Measurements from ENCODE around the gene MAPKAP1. TPM values are rescaled to one million over a fixed set of nuclear protein-coding genes. Genes with fewer than 3 reads are reported as not detected.

The MAPKAP1 gene
- total and polyA plus RNA-seq, 2 experiments from 2014 or later, result 66.7 to 85.6 TPM

DNA sequence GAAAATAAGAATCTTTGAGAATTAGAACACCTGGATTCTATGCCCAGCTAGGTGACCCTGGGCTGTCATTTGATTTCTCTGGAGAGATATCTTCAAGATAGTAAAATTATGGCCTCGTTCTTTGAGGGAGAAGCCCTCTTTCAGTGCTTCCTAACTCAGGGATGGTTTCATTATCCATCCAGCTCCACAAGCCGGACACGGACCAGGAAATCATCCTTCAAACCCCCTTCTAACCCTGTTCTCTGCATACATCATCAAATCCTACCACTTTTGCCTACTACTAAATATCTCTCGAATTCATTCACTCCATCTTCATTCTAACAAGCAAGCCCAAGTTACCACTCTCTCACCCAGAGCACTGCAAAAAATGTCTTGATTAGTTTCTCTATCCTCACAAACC is 57.2 kb downstream of the MAPKAP1 start:
- no peak overlapping the region for H3K27ac ChIP-seq
- no peaks in the 10 kb centered on the region for H3K4me1 ChIP-seq (ENCODE audit: low read depth)

GRCh38 chr9:125649315-125649714 is 57.7 kb downstream of the MAPKAP1 start:
- no peaks in the 10 kb centered on the region for H3K27me3 ChIP-seq
- no peaks in the 10 kb centered on the region for H3K9me3 ChIP-seq (ENCODE audit: low read depth)
- peak in 1 of 2 donors; percentile 65 for DNase-seq (ENCODE audit: low read depth in 1 of 2, low spot score in 1 of 2)
- no peak overlapping the region for H3K4me3 ChIP-seq
- no peak overlapping the region for H3K27ac ChIP-seq
- no peaks in the 10 kb centered on the region for H3K36me3 ChIP-seq
- H3K4me1 ChIP-seq (ENCODE audit: low read depth), result no peaks in the 10 kb centered on the region
- TF ChIP-seq CTCF (IDR thresholded peaks at IDR 0.05; ENCODE audit: low read depth, low read length), result no peak

More for the DNA sequence above, 57.2 kb downstream of the MAPKAP1 start:
- H3K27me3 ChIP-seq, result no peaks in the 10 kb centered on the region
- TF ChIP-seq CTCF (IDR thresholded peaks at IDR 0.05; ENCODE audit: low read depth, low read length), result no peak
- H3K36me3 ChIP-seq, result no peaks in the 10 kb centered on the region
- no peak overlapping the region for H3K4me3 ChIP-seq
- H3K9me3 ChIP-seq (ENCODE audit: low read depth), result no peaks in the 10 kb centered on the region
- DNase-seq (ENCODE audit: low read depth in 1 of 2, low spot score in 1 of 2), result no peak

DNA sequence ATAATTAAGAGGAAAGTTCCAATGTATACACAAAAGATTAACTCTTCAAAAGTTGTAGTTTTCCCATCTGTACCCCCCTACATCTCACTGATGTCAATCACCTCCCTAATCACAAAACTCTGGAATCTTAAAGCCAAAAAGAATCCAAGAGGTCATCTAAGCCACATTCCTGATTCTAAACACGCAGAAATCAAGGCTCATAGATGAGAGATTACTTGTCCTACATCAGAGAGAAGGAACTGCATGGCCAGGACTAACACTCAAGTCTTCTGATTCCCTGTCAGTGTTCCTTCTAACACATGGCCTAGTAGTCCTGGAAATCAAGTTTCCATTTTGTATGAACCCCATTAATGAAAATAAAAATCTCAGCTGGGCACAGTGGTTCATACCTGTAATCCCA is 58.7 kb downstream of the MAPKAP1 start:
- TF ChIP-seq CTCF (IDR thresholded peaks at IDR 0.05; ENCODE audit: low read depth, low read length), result no peak
- no peaks in the 10 kb centered on the region for H3K4me1 ChIP-seq (ENCODE audit: low read depth)
- no peaks in the 10 kb centered on the region for H3K9me3 ChIP-seq (ENCODE audit: low read depth)
- H3K4me3 ChIP-seq, result no peak overlapping the region
- DNase-seq (ENCODE audit: low read depth in 1 of 2, low spot score in 1 of 2), result no peak
- no peaks in the 10 kb centered on the region for H3K36me3 ChIP-seq
- no peaks in the 10 kb centered on the region for H3K27me3 ChIP-seq
- no peak overlapping the region for H3K27ac ChIP-seq

- H3K27ac ChIP-seq, result no peak overlapping the region
- H3K4me1 ChIP-seq (ENCODE audit: low read depth), result no peaks in the 10 kb centered on the region
Measured at GRCh38 chr9:125646621-125647100, 60.3 kb downstream of the MAPKAP1 start.

DNA sequence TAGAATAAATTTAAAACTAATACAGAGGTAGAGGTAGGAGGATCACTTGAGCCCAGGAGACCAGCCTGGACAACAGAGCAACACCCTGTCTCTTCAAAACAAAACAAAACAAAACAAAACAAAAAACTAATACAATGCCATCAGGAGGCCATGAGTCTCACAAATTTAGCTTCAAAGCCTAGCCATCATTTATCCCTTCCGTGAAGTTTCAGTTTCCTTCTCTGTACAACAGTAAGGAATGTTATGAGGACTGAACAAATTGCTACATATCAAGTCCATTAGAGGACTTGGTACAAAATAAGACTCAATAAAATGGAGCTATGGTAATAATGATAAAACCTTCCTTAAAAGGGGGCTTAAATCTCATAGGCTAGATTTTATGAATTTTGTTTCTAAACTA is 60.8 kb downstream of the MAPKAP1 start:
- Histone ChIP-seq H3K4me3 (no peak overlapping the region), H3K4me1 (ENCODE audit: low read depth) (no peaks in the 10 kb centered on the region), H3K36me3 (no peaks in the 10 kb centered on the region), H3K27me3 (no peaks in the 10 kb centered on the region), H3K27ac (no peak overlapping the region), H3K9me3 (ENCODE audit: low read depth) (no peaks in the 10 kb centered on the region)
- no peak for TF ChIP-seq CTCF (IDR thresholded peaks at IDR 0.05; ENCODE audit: low read depth, low read length)
- peak in 1 of 2 donors; percentile 40 for DNase-seq (ENCODE audit: low read depth in 1 of 2, low spot score in 1 of 2)

More at GRCh38 chr9:125646621-125647100, 60.3 kb downstream of the MAPKAP1 start:
- H3K4me3 ChIP-seq, result no peak overlapping the region
- DNase-seq (ENCODE audit: low read depth in 1 of 2, low spot score in 1 of 2), result peak in 1 of 2 donors; percentile 25
- no peak for TF ChIP-seq CTCF (IDR thresholded peaks at IDR 0.05; ENCODE audit: low read depth, low read length)
- H3K27me3 ChIP-seq, result no peaks in the 10 kb centered on the region
- H3K36me3 ChIP-seq, result no peaks in the 10 kb centered on the region
- no peaks in the 10 kb centered on the region for H3K9me3 ChIP-seq (ENCODE audit: low read depth)

Data from cardiac muscle cell (in vitro differentiated cells and primary cell).